Activated CD8-positive, alpha-beta memory T cell treated with anti-CD3 and anti-CD28 coated beads, Interleukin-2, amount 50 U/mL, for 4 hours (primary cell): ENCODE measurements around the gene PDXP.
"Not testable (repeated sequence)": the region's sequence is repeated elsewhere in the genome, so short reads cannot be mapped to it uniquely, and the experiment has no call there.

Source experiments
- DNase-seq: peaks from one replicate; pipeline ENCODE4 v3.0.0-alpha.2; 2020

The PDXP gene

GRCh38 chr22:37658133-37659065 is at the start of gene PDXP:
Gene PDXP (plus strand): TSS chr22:37658723. CDS start chr22:37658783, 60 bp downstream.
- peak; percentile 98 for DNase-seq

- no peak for DNase-seq
Measured at GRCh38 chr22:37609240-37610152, 49.0 kb upstream of the PDXP start.

GRCh38 chr22:37610153-37610475 is 48.4 kb upstream of the PDXP start:
- DNase-seq: not testable (repeated sequence)

GRCh38 chr22:37610480-37611129 is 47.9 kb upstream of the PDXP start:
- DNase-seq: no peak

GRCh38 chr22:37611207-37611606 is 47.3 kb upstream of the PDXP start:
- no peak for DNase-seq

- DNase-seq: no peak
Measured at GRCh38 chr22:37616201-37617083, 42.1 kb upstream of the PDXP start.

GRCh38 chr22:37617431-37617830 is 41.1 kb upstream of the PDXP start:
- no peak for DNase-seq

GRCh38 chr22:37618072-37618656 is 40.4 kb upstream of the PDXP start:
- DNase-seq: no peak

- DNase-seq: no peak
Measured at GRCh38 chr22:37618674-37619073, 39.8 kb upstream of the PDXP start.

GRCh38 chr22:37619991-37620390 is 38.5 kb upstream of the PDXP start:
- DNase-seq: no peak

GRCh38 chr22:37621352-37621860 is 37.1 kb upstream of the PDXP start:
- no peak for DNase-seq

GRCh38 chr22:37623075-37624016 is 35.2 kb upstream of the PDXP start:
- DNase-seq: peak; percentile 79

GRCh38 chr22:37624017-37624365 is 34.5 kb upstream of the PDXP start:
- DNase-seq: no peak

GRCh38 chr22:37624876-37625275 is 33.6 kb upstream of the PDXP start:
- no peak for DNase-seq

- DNase-seq: no peak
Measured at GRCh38 chr22:37625737-37626136, 32.8 kb upstream of the PDXP start.

GRCh38 chr22:37626144-37626543 is 32.4 kb upstream of the PDXP start:
- no peak for DNase-seq

GRCh38 chr22:37626556-37627075 is 31.9 kb upstream of the PDXP start:
- DNase-seq: no peak

GRCh38 chr22:37627121-37627520 is 31.4 kb upstream of the PDXP start:
- no peak for DNase-seq

GRCh38 chr22:37627545-37627944 is 31.0 kb upstream of the PDXP start:
- DNase-seq: peak; percentile 49

GRCh38 chr22:37628830-37629229 is 29.7 kb upstream of the PDXP start:
- DNase-seq: no peak
